Stimulated activated CD4-positive, alpha-beta T cell treated with anti-CD3 and anti-CD28 coated beads, Interleukin-1b, Interleukin-23, amount 100 ng/mL, for 4 hours (primary cell): ENCODE measurements around the gene PDZD4.
"Not testable (repeated sequence)": the region's sequence is repeated elsewhere in the genome, so short reads cannot be mapped to it uniquely, and the experiment has no call there.

Experiments used
- DNase-seq, 2 donors: peaks; one replicate each; pipeline ENCODE4 v3.0.0-alpha.2; 2020; ENCODE audit warnings: low read depth in 2 of 2

The PDZD4 gene

DNA sequence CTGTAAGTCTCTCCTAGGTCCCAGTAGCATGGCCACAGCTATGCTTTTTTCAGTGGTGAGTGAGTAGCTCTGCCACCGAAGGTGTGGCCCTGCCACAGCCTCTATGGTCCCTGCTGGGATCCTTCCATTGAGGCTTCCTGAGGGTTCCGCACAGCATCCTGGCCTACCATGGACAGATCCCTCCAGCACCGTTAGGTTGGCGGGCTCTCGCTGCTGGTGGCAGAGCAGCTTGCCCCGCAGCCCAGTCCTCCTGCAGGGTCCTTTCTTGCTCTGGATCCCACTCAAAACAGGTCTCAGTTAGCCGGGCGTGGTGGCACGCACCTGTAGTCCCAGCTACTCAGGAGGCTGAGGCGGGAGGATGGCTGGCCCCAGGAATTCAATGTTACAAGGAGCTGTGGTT, 2.4 kb upstream of the PDZD4 start:
- no peak for DNase-seq

- no peak for DNase-seq
Measured at GRCh38 chrX:153831429-153832150, 1.2 kb upstream of the PDZD4 start.

DNA sequence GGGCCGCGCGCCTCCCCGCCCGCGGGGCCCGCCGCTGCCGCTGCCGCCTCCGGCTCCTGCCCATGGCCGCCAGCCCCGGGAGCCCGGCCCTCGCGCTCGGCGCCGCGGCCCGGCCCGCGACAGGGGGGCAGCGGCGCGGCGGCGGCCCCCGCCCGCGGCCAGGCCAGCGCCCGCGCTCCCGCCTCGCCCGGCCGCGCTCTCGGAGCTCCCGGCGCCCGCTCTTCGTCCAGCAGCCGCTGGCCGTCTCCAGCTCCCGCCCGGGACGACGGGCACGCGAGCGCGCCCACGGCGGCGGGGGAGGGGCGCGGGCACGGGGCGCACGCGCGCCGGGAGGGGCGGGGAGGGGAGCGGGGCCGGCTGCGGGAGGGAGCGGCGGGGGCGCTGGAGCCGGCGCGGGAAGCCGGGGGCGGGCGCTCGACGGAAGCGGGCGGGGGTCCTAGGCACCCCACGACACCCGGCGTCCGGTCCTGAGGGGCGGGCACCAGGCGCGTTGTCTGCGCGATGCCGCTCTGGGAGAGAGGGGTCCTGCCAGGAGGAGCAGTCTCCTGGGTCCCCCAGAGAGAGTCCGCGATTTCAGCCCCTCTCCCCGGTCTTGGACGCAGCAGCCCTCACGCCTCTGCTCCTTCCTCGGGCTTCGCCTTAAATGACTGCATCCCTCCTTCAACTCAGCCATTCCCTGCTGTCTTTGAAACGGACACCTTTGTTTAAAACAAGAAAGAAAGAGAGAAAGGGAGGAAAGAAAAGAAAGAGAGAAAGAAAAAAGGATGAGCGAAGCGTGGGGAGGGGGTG, 490 bp upstream of the PDZD4 start:
- no peak for DNase-seq

DNA sequence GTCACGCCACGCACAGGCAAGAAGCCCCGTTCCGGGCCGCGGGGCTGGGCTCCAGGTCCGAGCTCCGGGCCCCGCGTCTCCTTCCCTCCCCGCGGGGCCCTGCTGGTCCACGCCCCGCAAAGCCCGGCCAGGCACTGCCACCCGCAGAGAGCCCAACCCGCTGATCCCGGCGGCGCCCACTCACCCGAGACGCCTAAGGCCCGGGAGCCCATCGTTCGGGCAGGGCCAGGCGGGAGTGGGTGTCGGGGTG, 870 bp downstream of the PDZD4 start:
- no peak for DNase-seq

DNA sequence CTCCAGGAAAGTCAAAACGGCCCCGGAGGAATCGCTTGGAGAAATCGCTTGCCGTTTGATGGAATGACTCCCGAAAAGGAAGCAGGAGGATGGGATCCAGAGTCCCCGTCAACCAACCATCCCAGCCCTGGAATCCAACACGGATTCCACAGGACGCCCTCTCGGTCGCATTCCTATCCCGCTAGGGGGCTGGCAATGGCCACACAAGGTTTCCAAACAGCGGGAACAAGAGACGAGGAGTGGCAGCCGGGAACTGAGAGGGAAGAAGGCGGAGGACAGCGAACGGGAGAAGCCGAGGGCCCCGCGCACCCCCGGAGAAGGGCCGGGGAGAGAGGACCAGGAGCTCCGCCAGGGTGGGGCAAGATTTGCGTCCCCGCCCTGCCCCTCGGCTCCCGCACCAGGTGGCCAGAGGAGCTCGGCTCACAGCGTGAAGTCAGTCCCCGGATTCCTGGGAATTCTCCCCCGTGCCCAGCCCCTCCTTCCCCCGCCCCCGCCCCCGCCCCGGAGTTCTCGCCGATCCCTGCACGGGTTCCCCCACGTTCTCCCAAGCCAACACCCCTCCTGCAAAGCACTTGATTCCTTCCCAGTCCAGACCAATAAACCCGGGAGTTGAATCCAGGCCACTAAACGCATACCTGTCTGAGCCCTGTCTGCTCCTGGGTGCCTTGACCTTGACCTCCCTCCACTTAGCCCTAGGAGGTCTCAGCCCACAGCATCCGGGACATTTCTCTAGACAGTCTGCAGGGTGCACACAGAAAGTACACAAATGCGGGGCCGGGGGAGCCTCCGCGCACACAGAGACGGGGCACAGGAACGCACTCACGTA, 1.4 kb downstream of the PDZD4 start:
- DNase-seq = no peak

DNA sequence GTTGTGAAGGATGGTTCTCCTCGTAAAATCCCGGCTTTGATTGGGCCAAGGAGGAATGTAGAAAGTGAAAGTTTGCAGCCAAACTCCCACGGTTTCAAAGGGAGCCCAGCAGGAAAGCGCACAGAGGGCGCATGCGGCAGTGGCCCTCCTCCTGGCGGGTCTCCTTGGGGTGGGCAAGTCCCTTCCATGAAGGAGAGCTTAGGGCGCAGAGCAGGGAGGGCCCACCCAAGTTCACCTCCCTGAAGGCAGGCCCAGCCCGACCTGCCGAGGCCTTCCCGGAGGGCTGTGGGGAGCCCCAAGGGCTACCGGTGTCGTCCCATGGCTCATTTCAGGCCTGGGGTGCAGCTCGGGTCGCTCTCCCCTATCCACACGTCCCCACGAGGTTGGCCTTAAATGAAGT, 2.0 kb downstream of the PDZD4 start:
- DNase-seq = no peak

DNA sequence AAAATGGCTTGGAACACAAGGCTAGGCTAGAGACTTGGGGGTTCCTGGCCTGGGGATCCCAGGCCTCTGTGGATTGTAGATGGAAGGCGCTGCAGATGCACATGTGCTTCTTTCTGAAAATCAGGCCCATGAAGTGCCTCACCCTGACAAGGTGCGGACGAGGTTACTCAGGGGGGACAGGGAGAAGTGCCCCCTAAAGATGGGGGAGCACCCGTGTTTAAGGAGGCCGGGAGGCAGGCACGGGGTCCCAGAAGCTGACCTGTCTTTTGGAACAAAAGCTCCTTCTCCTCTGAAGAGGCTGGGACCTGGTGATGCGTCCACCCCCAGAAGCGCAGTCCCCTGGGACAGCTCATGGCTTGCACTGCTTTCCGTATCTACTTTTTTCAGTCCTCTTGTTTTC, 2.4 kb downstream of the PDZD4 start:
- no peak for DNase-seq

- no peak for DNase-seq
Measured at GRCh38 chrX:153827016-153827415, 3.3 kb downstream of the PDZD4 start.

DNA sequence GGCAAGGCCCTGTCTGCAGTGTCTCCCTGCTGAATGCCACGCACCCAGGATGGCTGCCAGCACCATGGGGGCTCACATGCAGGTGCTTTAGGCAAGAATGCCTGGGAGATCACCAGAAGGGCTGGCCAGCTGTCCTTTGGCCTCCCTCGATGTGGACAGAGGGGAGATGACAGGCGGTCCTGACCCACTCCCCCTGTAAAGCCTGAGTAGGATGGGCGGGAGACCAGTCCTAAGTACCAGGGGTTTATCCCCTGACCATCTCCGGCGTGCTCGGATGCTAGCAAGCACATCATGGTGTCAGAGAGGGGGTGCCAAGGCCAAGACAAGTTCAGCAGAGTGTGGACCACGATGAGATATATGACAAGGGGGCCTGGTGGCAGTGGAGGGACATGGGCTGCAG, 5.3 kb downstream of the PDZD4 start:
- DNase-seq = no peak

GRCh38 chrX:153824348-153824747, 6.0 kb downstream of the PDZD4 start:
- no peak for DNase-seq

DNA sequence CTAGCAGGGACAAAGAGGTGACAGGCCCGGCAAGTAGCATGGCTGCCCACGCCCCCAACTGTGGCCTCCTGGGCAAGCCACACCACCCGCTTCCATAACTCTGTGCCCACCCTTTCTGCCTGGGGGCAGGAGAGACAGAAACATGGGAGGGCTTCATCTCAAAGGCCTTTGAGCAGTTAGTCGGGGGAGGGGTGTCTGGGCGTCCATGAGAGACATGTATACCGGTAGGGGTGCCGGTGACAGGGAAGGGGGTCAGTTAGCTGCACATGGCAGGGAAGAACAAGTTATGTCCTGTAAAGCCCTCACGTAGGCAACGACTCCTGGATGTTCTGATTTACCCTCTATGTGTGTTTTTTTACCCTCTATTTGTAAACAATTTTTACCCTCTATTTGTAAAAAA, 9.3 kb downstream of the PDZD4 start:
- no peak for DNase-seq

DNA sequence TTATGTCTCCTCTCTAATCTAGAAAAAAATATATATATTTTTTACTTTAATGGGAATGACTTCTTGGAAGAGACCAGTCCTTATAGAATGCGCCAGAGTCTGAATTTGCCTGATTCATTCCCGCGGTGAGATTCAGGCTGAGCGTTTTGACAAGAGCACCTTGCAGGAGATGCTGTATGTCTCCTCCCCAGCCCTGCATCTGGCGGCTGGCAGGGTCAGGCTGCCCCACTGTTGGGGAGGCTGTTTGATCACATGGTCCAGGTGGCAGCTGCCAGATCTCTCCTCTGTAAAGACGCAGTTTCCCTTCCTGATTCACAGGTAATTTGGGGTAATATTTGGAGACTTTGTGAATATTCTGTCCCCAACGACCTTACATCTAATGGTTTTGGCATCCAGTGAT, 9.7 kb downstream of the PDZD4 start:
- no peak for DNase-seq

DNA sequence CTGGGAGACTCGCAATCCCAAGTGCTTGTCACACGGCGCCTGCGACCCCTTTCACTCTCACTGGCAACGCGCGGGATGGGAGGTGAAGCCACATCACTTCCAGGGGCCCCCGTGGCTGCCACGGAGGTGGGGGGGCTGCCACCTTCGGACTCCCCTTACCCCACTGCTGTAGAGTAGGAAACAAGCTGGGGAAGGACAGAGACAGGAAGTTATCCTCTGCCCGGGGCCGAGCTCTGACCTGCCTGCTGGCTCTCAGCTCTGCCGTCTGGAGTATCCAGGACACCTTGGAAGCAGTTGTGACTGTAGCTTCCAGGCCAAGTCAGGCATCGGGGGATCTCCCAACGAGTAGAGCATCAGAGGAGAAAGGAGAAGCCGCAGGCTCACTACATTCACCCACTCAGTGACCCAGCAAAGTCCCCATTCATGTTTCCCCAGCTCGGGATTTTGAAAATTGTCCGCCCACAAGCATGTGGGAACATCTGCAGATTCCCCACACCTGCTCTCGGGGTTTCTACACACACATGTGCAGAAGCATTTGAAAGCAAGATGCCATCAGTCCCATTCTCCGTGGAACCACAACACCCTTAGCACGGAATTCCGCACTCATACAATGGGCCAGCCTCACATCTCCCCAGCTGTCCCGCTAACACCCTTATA, 10.8 kb downstream of the PDZD4 start:
- DNase-seq = no peak

DNA sequence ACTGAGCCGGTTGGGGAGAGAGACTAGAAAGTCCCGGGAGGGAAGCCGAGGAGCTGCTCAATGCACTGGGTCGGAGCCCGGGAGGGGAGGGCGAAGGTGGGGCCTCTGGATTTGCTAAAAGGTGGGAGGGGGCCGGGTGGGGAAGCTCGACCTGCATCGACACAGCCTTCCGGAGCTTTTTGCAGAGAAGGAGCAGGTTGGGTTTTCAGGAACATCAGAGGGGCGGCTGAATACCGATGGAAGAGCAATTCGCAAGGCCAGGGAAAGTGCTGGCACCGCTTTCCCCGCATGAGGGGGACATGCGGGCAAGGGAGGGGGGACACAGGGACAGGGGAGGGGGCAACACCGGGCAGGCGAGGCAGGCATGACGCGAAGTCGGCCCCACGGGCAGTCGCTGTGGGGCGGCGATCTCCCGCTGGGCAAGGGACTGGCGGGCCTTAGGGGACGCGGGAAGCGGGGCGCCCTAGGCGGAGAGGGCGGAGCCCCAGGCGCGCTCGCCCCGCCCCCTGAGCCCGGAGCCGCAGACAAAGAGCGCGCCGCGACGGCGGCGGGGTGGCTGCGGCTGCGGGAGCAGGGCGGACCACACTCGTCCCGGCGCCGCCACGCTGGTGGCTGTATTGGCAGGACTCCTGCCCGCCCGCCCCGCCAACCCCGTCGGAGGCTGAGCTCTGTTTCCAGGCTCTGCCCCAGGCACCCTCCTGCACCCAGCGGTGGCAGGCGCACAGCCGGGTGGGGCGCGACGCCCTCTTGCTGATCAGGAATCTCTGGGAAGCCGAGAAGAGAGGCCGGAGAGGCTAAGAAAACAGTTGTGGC, 11.6 kb downstream of the PDZD4 start:
- DNase-seq = peak; percentile 23 to 54

DNA sequence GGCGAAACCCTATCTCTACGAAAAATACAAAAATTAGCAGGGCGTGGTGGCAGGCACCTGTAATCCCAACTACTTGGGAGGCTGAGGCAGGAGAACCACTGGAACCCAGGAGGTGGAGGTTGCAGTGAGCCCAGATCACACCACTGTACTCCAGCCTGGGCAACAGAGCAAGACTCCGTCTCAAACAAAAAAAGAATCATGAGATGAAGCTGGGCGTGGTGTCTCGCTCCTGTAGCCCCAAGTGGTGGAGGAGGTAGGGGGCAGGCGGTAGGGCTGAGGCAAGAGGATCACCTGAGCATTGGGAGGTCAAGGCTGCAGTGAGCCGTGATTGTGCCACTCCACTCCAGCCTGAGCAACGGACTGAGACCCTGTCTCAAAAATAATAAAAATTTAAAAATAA, 12.3 kb downstream of the PDZD4 start:
- not testable (repeated sequence) for DNase-seq

GRCh38 chrX:153816831-153817690, 13.3 kb downstream of the PDZD4 start:
- DNase-seq = no peak

- no peak for DNase-seq
Measured at GRCh38 chrX:153814591-153815315, 15.6 kb downstream of the PDZD4 start.

- no peak for DNase-seq
Measured at GRCh38 chrX:153813161-153813560, 17.2 kb downstream of the PDZD4 start.

DNA sequence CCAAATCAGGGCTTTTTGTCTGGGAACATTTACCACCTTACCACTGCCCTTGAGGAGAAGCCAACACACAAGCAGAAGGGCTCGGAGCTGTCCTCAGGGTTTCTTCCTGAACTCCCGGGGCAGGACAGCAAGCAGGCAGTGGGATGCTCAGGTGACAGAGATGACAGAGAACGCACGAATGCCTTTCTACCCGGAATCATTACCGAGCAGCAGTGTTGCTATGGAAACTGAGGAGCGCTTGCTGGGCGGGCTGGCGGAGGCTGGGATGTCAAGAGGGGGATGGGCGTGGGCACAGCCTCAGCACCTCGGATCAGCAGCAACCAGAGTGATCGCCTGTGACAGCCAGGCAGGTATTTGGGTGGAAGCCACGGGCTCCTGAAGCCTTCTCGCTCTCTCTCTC, 18.1 kb downstream of the PDZD4 start:
- DNase-seq = no peak

- no peak for DNase-seq
Measured at GRCh38 chrX:153807976-153808375, 22.4 kb downstream of the PDZD4 start.
